GM12878 (cell line): ENCODE results near the gene SYNPR. TPM values are rescaled to one million over a fixed set of nuclear protein-coding genes. Genes with fewer than 3 reads are reported as not detected.

Experiments used
- ATAC-seq: fragments of 200-7000 bp; cut with Tn5 transposase; 3 replicates; pipeline ENCODE4 v1.9.1; 2020; ENCODE audit warnings: mild to moderate bottlenecking, moderate library complexity
- BruUV-seq: library from RNA; stranded (reverse); fragments of 400-500 nt; replicated peaks from 2 replicates; lab custom pipeline; 2021; lab: Mats Ljungman, UMichigan
- CTCF ChIA-PET: fragments of 300-600 bp; sonication (Branson Sonifier 250); formaldehyde crosslinking; extraction: SDS; loops from one replicate; lab custom pipeline; 2021; ENCODE audit warnings: inconsistent platforms; lab: Yijun Ruan, JAX
- POLR2A ChIA-PET: fragments of 350-600 bp; formaldehyde crosslinking; extraction: SDS; loops from one replicate; lab custom pipeline; 2021; ENCODE audit warnings: inconsistent platforms; lab: Charles Lee
- RAD21 ChIA-PET: fragments of 300-600 bp; sonication (Branson Sonifier 250); formaldehyde crosslinking; loops from one replicate; lab custom pipeline; 2023; ENCODE audit warnings: antibody characterized with exemption; ENCODE audit not compliant: unreplicated experiment; lab: Charles Lee
- SMC1A ChIA-PET: fragments of 300-600 bp; sonication (Branson Sonifier 250); formaldehyde crosslinking; loops from one replicate; lab custom pipeline; 2023; ENCODE audit not compliant: unreplicated experiment, uncharacterized antibody; lab: Charles Lee
- DNase-seq: peaks from one replicate; pipeline ENCODE4 v3.0.0-alpha.2; 2011; ENCODE audit warnings: low read depth, low spot score
- FAIRE-seq: peaks from 3 replicates; lab custom pipeline; 2011; peaks lifted over from hg19 to GRCh38; lab: Jason Lieb, UNC
- H2AFZ ChIP-seq: 2 replicates; pipeline ENCODE4 v1.6.0; 2011; ENCODE audit warnings: low read depth, low read length, control low read depth; ENCODE audit not compliant: control insufficient read depth
- H3K27ac ChIP-seq: 2 replicates; pipeline ENCODE4 v1.5.1; 2011; ENCODE audit warnings: control low read depth; ENCODE audit not compliant: control insufficient read depth, insufficient read depth
- H3K27me3 ChIP-seq, 2 experiments: replicated peaks in 1 of 2; 2 replicates each; pipeline versions ENCODE4 v1.6.0 to v1.6.1; 2011; ENCODE audit warnings: low read length in 1 of 2; ENCODE audit not compliant: control insufficient read depth in 2 of 2, insufficient read depth in 2 of 2
- H3K36me3 ChIP-seq, 2 experiments: 2 replicates each; pipeline ENCODE4 v1.5.1; 2011; ENCODE audit warnings: low read length in 1 of 2; ENCODE audit not compliant: control insufficient read depth in 2 of 2, insufficient read depth in 2 of 2
- H3K4me1 ChIP-seq: 2 replicates; pipeline ENCODE4 v1.6.1; 2011; ENCODE audit warnings: mild to moderate bottlenecking, low read length, moderate library complexity, mixed read lengths; ENCODE audit not compliant: control insufficient read depth, insufficient read depth
- H3K4me2 ChIP-seq: 2 replicates; pipeline ENCODE4 v1.6.0; 2011; ENCODE audit warnings: control low read depth; ENCODE audit not compliant: control insufficient read depth, insufficient read depth
- H3K4me3 ChIP-seq: fragments of 200-600 bp; sonication (generic); 2 replicates; pipeline ENCODE4 v1.5.1; 2016
- H3K79me2 ChIP-seq: 2 replicates; pipeline ENCODE4 v1.6.0; 2011; ENCODE audit warnings: low read length; ENCODE audit not compliant: control insufficient read depth, insufficient read depth
- H3K9ac ChIP-seq: 2 replicates; pipeline ENCODE4 v1.8.0; 2011; ENCODE audit warnings: low read length, control low read depth, mixed read lengths; ENCODE audit not compliant: control insufficient read depth, insufficient read depth
- H3K9me3 ChIP-seq: replicated peaks from 3 replicates; pipeline ENCODE4 v1.5.1; 2011; ENCODE audit warnings: mild to moderate bottlenecking, low read length; ENCODE audit not compliant: control insufficient read depth, insufficient read depth
- H4K20me1 ChIP-seq: 2 replicates; pipeline ENCODE4 v1.6.0; 2011; ENCODE audit not compliant: control insufficient read depth, insufficient read depth
- BHLHE40 ChIP-seq, 2 experiments: fragments of 450-650 bp in 1 of 2; IDR thresholded peaks; 2 replicates each; pipeline ENCODE4 v1.6.1; 2011 to 2017; ENCODE audit warnings: low read depth in 2 of 2, borderline replicate concordance in 1 of 2, improper control_type of control experiment in 1 of 2, low read length in 1 of 2, mild to moderate bottlenecking in 1 of 2
- CEBPB ChIP-seq, 2 experiments: fragments of 150-350 bp in 1 of 2; IDR thresholded peaks; 2 replicates each; pipeline ENCODE4 v1.6.1; 2012 to 2014; ENCODE audit warnings: low read depth in 2 of 2, low read length in 2 of 2, borderline replicate concordance in 1 of 2, inconsistent platforms in 1 of 2
- FOXK2 ChIP-seq: fragments of 450-650 bp; IDR thresholded peaks from 2 replicates; pipeline ENCODE4 v1.6.1; 2017; ENCODE audit warnings: mild to moderate bottlenecking, moderate library complexity
- GABPA ChIP-seq: IDR thresholded peaks from 2 replicates; pipeline ENCODE4 v1.6.1; 2014; ENCODE audit warnings: antibody characterized with exemption, low read depth, mild to moderate bottlenecking, inconsistent platforms
- KLF5 ChIP-seq: fragments of 450-650 bp; IDR thresholded peaks from 2 replicates; pipeline ENCODE4 v1.6.1; 2014; ENCODE audit warnings: mild to moderate bottlenecking; ENCODE audit not compliant: partially characterized antibody
- SUZ12 ChIP-seq: fragments of 200-600 bp; sonication (generic); IDR thresholded peaks from one replicate; pipeline ENCODE4 v1.6.1; 2018; ENCODE audit warnings: antibody characterized with exemption, mild to moderate bottlenecking; ENCODE audit not compliant: unreplicated experiment
- ZNF384 ChIP-seq: IDR thresholded peaks from 2 replicates; pipeline ENCODE4 v1.6.1; 2012; ENCODE audit warnings: low read depth, mild to moderate bottlenecking, low read length, improper control_type of control experiment, borderline replicate concordance
- ZSCAN29 ChIP-seq: fragments of 450-650 bp; IDR thresholded peaks from 2 replicates; pipeline ENCODE4 v1.6.1; 2017; ENCODE audit warnings: mild to moderate bottlenecking, moderate library complexity
- WGBS: methylation state at CpG from one replicate; pipeline ENCODE4 v1.1.6; 2016; ENCODE audit warnings: low lambda C conversion rate; ENCODE audit not compliant: insufficient replicate concordance, insufficient coverage; ENCODE audit errors: missing lambda C conversion rate; 5-methylcytosine and 5-hydroxymethylcytosine counted together
- in situ Hi-C: fragments of 300-500 bp; cut with MboI; formaldehyde crosslinking; loops from 9 replicates; pipeline ENCODE4 v1.14.3; 2018; ENCODE audit warnings: mixed read lengths
- intact Hi-C: fragments of 100-400 bp; cut with micrococcal nuclease; formaldehyde crosslinking; loops from one replicate; pipeline ENCODE4 v1.14.2; 2022; ENCODE audit not compliant: unreplicated experiment
- polyA plus RNA-seq, 11 experiments: library from polyadenylated mRNA; depleted of rRNA in 4 of 11; unstranded in 6 of 11; stranded (reverse) in 5 of 11; fragments of >200 nt; fragmentation: Nextera tagmentation in 4 of 11; fragmentation: Illumina TruSeq in 1 of 11; extraction: Ambion mirVana in 4 of 11; extraction: Trizol in 1 of 11; gene quantifications; 1 replicate in 1 of 11; 2 replicates in 10 of 11; pipeline versions ENCODE4 v1.2.1 to v1.2.3, GENCODE V29; 2011 to 2016; ENCODE audit warnings: inconsistent platforms in 2 of 11, missing spikeins in 2 of 11, low read depth in 1 of 11
- total RNA-seq, 4 experiments: library from RNA; depleted of rRNA in 3 of 4; stranded (reverse); fragments of >200 nt in 3 of 4; fragmentation: Illumina TruSeq in 1 of 4; extraction: Trizol in 1 of 4; gene quantifications; 2 replicates each; pipeline versions ENCODE4 v1.2.1 to v1.2.3, GENCODE V29; 2013 to 2021
- TF ChIP-seq, protein P1 (sequence below): fragments of 450-650 bp; IDR thresholded peaks from 2 replicates; pipeline ENCODE4 v1.6.1; 2018; ENCODE audit warnings: mild to moderate bottlenecking, low read depth, moderate library complexity; ENCODE audit not compliant: partially characterized antibody
- TF ChIP-seq, protein P2 (sequence below): fragments of 450-650 bp; IDR thresholded peaks from 2 replicates; pipeline ENCODE4 v1.6.1; 2016; ENCODE audit warnings: mild to moderate bottlenecking, moderate library complexity, borderline replicate concordance

Gene SYNPR
- total and polyA plus RNA-seq, 10 of the 15 experiments (the other 5 are each of a cell fraction or from before 2014, with no cell fraction given) = not detected

DNA sequence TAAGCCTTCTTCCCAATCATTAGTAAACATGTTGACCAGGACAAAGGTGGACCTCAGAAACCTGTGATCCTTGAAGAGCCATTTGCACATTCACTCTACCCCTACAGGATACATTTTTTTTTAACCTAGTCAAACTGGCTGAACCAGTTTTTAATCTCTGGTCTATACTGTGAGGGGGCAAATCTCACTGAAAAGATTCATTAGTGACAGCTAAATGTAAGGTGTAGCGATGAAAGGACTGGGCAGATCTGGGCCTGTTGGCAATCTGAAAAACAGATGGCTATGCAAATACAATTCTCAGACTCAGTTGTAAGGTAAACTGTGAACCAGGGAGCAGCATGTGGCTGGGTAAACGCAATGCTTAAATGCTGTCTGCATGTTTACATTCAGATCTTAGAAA is 298.7 kb downstream of the SYNPR start (continued):
- no peak for TF ChIP-seq KLF5
- TF ChIP-seq, protein P1, sequence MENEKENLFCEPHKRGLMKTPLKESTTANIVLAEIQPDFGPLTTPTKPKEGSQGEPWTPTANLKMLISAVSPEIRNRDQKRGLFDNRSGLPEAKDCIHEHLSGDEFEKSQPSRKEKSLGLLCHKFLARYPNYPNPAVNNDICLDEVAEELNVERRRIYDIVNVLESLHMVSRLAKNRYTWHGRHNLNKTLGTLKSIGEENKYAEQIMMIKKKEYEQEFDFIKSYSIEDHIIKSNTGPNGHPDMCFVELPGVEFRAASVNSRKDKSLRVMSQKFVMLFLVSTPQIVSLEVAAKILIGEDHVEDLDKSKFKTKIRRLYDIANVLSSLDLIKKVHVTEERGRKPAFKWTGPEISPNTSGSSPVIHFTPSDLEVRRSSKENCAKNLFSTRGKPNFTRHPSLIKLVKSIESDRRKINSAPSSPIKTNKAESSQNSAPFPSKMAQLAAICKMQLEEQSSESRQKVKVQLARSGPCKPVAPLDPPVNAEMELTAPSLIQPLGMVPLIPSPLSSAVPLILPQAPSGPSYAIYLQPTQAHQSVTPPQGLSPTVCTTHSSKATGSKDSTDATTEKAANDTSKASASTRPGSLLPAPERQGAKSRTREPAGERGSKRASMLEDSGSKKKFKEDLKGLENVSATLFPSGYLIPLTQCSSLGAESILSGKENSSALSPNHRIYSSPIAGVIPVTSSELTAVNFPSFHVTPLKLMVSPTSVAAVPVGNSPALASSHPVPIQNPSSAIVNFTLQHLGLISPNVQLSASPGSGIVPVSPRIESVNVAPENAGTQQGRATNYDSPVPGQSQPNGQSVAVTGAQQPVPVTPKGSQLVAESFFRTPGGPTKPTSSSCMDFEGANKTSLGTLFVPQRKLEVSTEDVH = no peak

DNA sequence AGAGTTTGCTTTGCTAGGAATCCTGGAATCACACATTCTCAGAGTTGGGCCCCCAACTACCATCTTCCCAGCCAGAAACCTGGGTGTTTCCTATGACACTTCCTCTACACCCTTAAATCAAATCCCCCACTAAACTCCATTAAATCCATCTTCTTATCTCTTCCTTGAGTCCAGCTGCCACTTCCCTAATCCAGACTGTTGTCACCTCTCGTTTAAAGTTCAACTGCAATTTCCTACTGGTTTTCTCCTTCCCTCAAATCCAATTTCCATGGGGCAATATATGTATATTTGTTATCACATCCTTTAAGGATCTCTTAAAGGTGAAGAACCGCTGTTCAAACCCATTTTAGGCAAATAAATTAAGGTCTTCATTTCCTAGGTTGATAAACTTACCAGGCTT is 300.8 kb downstream of the SYNPR start:
- DNase-seq (no peak), FAIRE-seq (no peak), ATAC-seq (no peak)
- Histone ChIP-seq H3K79me2 (no peaks in the 10 kb centered on the region), H2AFZ (no peak overlapping the region), H3K4me3 (no peak overlapping the region), H3K9ac (no peak overlapping the region), H4K20me1 (no peaks in the 10 kb centered on the region), H3K27me3 (no peaks in the 10 kb centered on the region), H3K9me3 (no peaks in the 10 kb centered on the region), H3K4me1 (no peaks in the 10 kb centered on the region), H3K4me2 (no peak overlapping the region), H3K27ac (no peak overlapping the region), H3K36me3 (no peaks in the 10 kb centered on the region)
- WGBS = 0% methylated on average over 2 of the region's 2 CpGs
- BruUV-seq = no TSS peak
- TF ChIP-seq CEBPB (IDR thresholded peaks at IDR 0.05; ENCODE audit: borderline replicate concordance in 1 of 2, low read depth in 2 of 2, low read length in 2 of 2) (no peak), SUZ12 (no peak), ZSCAN29 (no peak), GABPA (no peak), BHLHE40 (IDR thresholded peaks at IDR 0.05; ENCODE audit: borderline replicate concordance in 1 of 2, low read depth in 2 of 2, low read length in 1 of 2) (no peak), FOXK2 (no peak), ZNF384 (no peak)
- TF ChIP-seq, protein P2, sequence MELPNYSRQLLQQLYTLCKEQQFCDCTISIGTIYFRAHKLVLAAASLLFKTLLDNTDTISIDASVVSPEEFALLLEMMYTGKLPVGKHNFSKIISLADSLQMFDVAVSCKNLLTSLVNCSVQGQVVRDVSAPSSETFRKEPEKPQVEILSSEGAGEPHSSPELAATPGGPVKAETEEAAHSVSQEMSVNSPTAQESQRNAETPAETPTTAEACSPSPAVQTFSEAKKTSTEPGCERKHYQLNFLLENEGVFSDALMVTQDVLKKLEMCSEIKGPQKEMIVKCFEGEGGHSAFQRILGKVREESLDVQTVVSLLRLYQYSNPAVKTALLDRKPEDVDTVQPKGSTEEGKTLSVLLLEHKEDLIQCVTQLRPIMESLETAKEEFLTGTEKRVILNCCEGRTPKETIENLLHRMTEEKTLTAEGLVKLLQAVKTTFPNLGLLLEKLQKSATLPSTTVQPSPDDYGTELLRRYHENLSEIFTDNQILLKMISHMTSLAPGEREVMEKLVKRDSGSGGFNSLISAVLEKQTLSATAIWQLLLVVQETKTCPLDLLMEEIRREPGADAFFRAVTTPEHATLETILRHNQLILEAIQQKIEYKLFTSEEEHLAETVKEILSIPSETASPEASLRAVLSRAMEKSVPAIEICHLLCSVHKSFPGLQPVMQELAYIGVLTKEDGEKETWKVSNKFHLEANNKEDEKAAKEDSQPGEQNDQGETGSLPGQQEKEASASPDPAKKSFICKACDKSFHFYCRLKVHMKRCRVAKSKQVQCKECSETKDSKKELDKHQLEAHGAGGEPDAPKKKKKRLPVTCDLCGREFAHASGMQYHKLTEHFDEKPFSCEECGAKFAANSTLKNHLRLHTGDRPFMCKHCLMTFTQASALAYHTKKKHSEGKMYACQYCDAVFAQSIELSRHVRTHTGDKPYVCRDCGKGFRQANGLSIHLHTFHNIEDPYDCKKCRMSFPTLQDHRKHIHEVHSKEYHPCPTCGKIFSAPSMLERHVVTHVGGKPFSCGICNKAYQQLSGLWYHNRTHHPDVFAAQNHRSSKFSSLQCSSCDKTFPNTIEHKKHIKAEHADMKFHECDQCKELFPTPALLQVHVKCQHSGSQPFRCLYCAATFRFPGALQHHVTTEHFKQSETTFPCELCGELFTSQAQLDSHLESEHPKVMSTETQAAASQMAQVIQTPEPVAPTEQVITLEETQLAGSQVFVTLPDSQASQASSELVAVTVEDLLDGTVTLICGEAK = no peak
- SMC1A ChIA-PET = no interaction called here
- POLR2A ChIA-PET = no interaction called here
- intact Hi-C loops (no loop called here), in situ Hi-C loops (no loop called here)
- CTCF ChIA-PET = no interaction called here
- RAD21 ChIA-PET = no interaction called here
